Erythroblast (primary cell): ENCODE data around the gene TP63.

Experiments
- GATA1 ChIP-seq: IDR thresholded peaks from 2 replicates; pipeline ENCODE4 v1.6.1; 2011; ENCODE audit warnings: low read depth, mild to moderate bottlenecking, control low read depth, low read length, moderate library complexity
- POLR2A ChIP-seq: IDR thresholded peaks from 2 replicates; pipeline ENCODE4 v1.6.1; 2011; ENCODE audit warnings: mild to moderate bottlenecking, low read length

- TF ChIP-seq POLR2A: no peak
- TF ChIP-seq GATA1: no peak
These were observed 238.0 kb downstream of the TP63 start for GRCh38 chr3:189869165-189869564.
